Measurements from ENCODE around the gene GASK1A.
A peak's percentile ranks its signal among the peaks of the same experiment; 100 is the strongest.

Gene GASK1A

DNA sequence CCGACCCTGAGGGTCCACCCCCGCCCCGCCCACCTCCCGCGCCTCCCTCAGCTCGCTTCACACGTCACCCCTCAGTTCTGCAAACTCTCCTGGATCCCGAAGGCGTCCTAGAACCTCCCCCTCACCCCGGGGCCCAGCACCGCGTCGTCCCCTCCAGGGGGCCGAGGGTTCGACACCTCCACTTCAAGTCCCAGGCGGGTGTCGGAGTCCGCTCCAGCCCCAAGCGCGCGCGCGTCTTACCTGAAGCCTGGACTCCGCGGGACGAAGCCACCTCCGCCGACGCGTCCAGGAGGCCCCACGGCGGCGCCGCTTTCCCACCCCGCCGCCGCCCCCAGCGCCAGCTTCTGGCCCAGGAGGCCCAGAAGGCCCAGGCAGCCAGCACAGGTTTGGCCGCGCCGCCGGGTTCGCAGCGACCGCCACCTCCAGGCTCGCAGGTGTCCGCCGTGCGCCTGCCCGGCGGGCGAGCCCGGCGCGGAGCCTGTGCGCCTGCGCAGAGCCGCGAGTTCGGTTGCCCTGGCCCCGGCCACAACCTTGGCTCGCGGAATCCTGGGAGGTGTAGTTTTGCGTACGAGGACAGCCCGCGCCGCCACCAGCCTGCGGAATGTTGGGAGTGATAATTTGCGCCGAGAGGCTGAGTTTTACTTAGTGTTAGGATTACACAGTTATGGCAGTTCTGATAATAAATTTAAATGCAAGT is 126.6 kb downstream of the GASK1A start, which contains the start of gene POMGNT2:
TSS of gene POMGNT2 (minus strand) at position 484 of the 697 bp plus-strand sequence. CDS start 24,648 bp downstream, outside the sequence.
- Histone ChIP-seq H3K4me3 (ENCODE audit: low read depth in 1 of 2, low read length in 2 of 2) (peak within 1 kb of the TSS; percentile 57 to 74), H3K9me3 (ENCODE audit: control insufficient read depth in 1 of 2, low read length in 2 of 2) (no peaks in the 10 kb centered on the region), H3K36me3 (ENCODE audit: control insufficient read depth in 1 of 2, insufficient read depth in 2 of 2, low read length in 2 of 2) (no peaks in the 10 kb centered on the region), H3K9ac (ENCODE audit: low read depth in 1 of 2, low read length in 2 of 2) (peak within 1 kb of the TSS; percentile 44 to 55), H3K4me1 (ENCODE audit: control insufficient read depth in 1 of 2, insufficient read depth in 2 of 2, low read length in 2 of 2) (peaks cover 10% of the 10 kb centered on the region in 2 donors), H3K27me3 (ENCODE audit: control insufficient read depth in 1 of 2, insufficient read depth in 2 of 2, low read length in 2 of 2) (no peaks in the 10 kb centered on the region), H3K27ac (ENCODE audit: low read depth, low read length) (no peak within 1 kb of the TSS)

DNA sequence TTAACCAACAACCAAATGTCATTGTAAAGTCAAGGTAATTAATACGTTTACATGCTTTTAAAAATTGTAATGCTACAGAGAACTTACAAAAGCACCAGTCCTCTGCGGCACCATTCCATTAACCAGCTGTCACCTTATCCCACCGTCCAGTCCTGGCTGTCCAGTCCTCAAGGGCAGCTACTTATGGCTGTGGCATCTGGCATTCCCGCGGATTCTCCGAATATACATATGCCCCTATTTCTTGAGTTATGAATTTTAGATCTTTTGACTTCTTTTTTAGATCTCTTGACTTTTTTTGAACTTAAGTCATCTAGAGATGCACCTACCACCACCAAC is 127.2 kb downstream of the GASK1A start:
- no peak overlapping the region for H3K27ac ChIP-seq (ENCODE audit: low read depth, low read length)
- H3K9me3 ChIP-seq (ENCODE audit: control insufficient read depth in 1 of 2, low read length in 2 of 2): no peaks in the 10 kb centered on the region
- H3K27me3 ChIP-seq (ENCODE audit: control insufficient read depth in 1 of 2, insufficient read depth in 2 of 2, low read length in 2 of 2): no peaks in the 10 kb centered on the region
- H3K4me1 ChIP-seq (ENCODE audit: control insufficient read depth in 1 of 2, insufficient read depth in 2 of 2, low read length in 2 of 2): peaks cover 10% of the 10 kb centered on the region in 2 donors
- H3K36me3 ChIP-seq (ENCODE audit: control insufficient read depth in 1 of 2, insufficient read depth in 2 of 2, low read length in 2 of 2): no peaks in the 10 kb centered on the region
- peak overlapping the region in 1 of 2 donors; percentile 5 for H3K9ac ChIP-seq (ENCODE audit: low read depth in 1 of 2, low read length in 2 of 2)
- H3K4me3 ChIP-seq (ENCODE audit: low read depth in 1 of 2, low read length in 2 of 2): peak overlapping the region; percentile 57 to 74

Measured in duodenal mucosa (tissue), 2 donors.